Endothelial cell of umbilical vein (primary cell): Measurements from ENCODE around the gene AUTS2.

Experiments
- CTCF ChIP-seq, 2 donors: IDR thresholded peaks; 1 replicate in 1 of 2; 2 replicates in 1 of 2; pipeline ENCODE4 v1.5.1; 2011; ENCODE audit warnings: low read length in 2 of 2, mild to moderate bottlenecking in 2 of 2, moderate library complexity in 2 of 2, control low read depth in 1 of 2, inconsistent platforms in 1 of 2, low read depth in 1 of 2; ENCODE audit not compliant: insufficient read depth in 1 of 2; ENCODE audit errors: extremely low read depth in 1 of 2
- EZH2 ChIP-seq: IDR thresholded peaks from 2 replicates; pipeline ENCODE4 v1.6.1; 2012; ENCODE audit warnings: borderline replicate concordance, low read depth, mild to moderate bottlenecking, moderate library complexity, low read length, inconsistent platforms; ENCODE audit not compliant: severe bottlenecking
- FOS ChIP-seq: IDR thresholded peaks from 2 replicates; pipeline ENCODE4 v1.6.1; 2011; ENCODE audit warnings: mild to moderate bottlenecking, low read length, moderate library complexity, borderline replicate concordance; ENCODE audit not compliant: insufficient read depth
- JUN ChIP-seq: IDR thresholded peaks from 2 replicates; pipeline ENCODE4 v1.6.1; 2011; ENCODE audit warnings: borderline replicate concordance, low read depth; ENCODE audit not compliant: insufficient read length, insufficient read depth
- MAX ChIP-seq: IDR thresholded peaks from 2 replicates; pipeline ENCODE4 v1.6.1; 2011; ENCODE audit not compliant: insufficient read depth, insufficient read length
- POLR2A ChIP-seq: IDR thresholded peaks from 2 replicates; pipeline ENCODE4 v1.6.1; 2012; ENCODE audit warnings: low read depth, mild to moderate bottlenecking, control low read depth, low read length
- POLR2AphosphoS5 ChIP-seq: IDR thresholded peaks from 2 replicates; pipeline ENCODE4 v1.6.1; 2012; ENCODE audit warnings: low read depth, mild to moderate bottlenecking, control low read depth, low read length, moderate library complexity; ENCODE audit not compliant: insufficient read depth

- TF ChIP-seq CTCF (IDR thresholded peaks at IDR 0.05; ENCODE audit: extremely low read depth in 1 of 2, insufficient read depth in 1 of 2, low read depth in 1 of 2, low read length in 2 of 2) (no peak), FOS (no peak), POLR2A (no peak), EZH2 (no peak), MAX (no peak), POLR2AphosphoS5 (no peak), JUN (no peak)
These were observed 791.4 kb downstream of the AUTS2 start for GRCh38 chr7:70389531-70390151.
